Epithelial cell of esophagus (primary cell): ENCODE measurements around the gene WFDC12.

Experiments used
- DNase-seq: peaks from one replicate; pipeline ENCODE4 v3.0.0; 2010; ENCODE audit warnings: low read depth
- H3K4me3 ChIP-seq: 2 replicates; pipeline ENCODE4 v1.5.1; 2011; ENCODE audit warnings: mild to moderate bottlenecking, low read length, control low read depth
- CTCF ChIP-seq: IDR thresholded peaks from 2 replicates; pipeline ENCODE4 v1.5.1; 2011; ENCODE audit warnings: low read depth, mild to moderate bottlenecking, low read length, control low read depth, inconsistent platforms; ENCODE audit not compliant: insufficient read depth; ENCODE audit errors: missing control alignments

Gene WFDC12

GRCh38 chr20:45117581-45117980, 6.7 kb downstream of the WFDC12 start:
- TF ChIP-seq CTCF = no peak
- H3K4me3 ChIP-seq = no peak overlapping the region
- no peak for DNase-seq

GRCh38 chr20:45115829-45116228, 8.4 kb downstream of the WFDC12 start:
- no peak for TF ChIP-seq CTCF
- no peak for DNase-seq
- no peak overlapping the region for H3K4me3 ChIP-seq

DNA sequence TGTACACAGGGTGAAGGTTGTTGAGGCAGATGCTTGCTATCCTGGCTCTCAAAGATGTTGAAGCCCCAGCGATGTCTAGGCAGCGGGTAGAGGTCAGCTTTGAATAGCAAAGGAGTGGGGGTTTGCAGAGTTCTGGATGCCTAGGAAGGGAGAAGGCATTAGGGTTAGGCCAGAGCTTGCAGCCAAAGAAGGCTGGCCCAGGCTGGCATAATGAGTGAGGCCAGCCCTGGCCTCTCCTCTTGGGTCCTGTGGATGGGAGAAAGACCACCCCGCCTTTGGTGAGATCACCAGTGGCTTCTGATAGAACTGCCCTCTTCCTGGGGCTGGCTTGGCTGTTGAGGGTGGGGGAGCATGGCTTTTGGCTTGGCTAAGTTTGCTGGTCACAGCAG, 8.9 kb downstream of the WFDC12 start:
- no peak overlapping the region for H3K4me3 ChIP-seq
- DNase-seq = no peak
- no peak for TF ChIP-seq CTCF

DNA sequence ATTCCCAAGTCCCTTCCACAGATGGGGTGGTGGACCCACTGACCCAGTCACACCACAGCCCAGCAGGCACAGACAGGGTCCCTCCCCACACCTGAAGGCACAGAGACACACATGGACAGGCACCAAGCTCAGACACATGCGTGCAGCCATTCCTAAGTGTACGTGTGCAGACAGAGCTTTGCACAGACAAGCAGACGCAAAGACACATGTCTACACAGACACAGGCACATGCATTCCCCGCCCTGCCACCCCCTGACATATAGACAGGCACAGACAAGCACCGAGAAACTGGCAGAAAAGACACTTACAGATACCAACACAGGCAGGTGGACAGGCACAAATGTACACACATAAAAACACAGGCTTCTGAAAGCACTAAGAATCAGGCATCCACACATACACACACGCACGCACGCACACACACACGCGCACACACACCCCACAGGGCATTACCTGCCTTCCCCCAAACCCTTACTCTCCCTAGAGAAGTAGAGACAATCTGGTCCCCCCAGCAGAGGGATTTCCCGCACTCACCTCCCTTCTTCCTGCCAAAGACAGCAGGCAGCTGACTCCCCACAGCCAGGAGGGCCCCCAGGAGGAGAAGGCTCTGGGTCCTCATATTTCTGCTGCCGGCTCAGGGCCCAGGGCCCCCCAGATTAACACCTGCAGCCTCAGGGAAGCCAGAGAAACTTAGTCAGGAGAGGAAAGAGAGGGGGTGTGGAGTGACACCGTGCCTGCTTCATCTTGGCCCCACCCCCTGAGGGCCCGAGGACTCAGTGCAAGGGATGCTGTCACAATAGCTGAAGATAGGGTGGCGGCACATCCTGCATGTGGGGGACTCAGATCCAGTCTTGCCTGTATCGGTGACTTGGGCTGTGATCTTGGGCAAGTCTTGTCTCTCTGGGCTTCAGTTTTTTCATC, 9.5 kb downstream of the WFDC12 start, which contains the start of gene WFDC5:
Gene WFDC5 (minus strand): TSS at position 710 of the 921 bp plus-strand sequence. CDS start 91 bp downstream, at position 619.
- peak; percentile 96 for DNase-seq
- peak within 1 kb of the TSS; percentile 28 for H3K4me3 ChIP-seq
- TF ChIP-seq CTCF = no peak

GRCh38 chr20:45113865-45114264, 10.4 kb downstream of the WFDC12 start:
- no peak for DNase-seq
- H3K4me3 ChIP-seq = no peak overlapping the region
- no peak for TF ChIP-seq CTCF

DNA sequence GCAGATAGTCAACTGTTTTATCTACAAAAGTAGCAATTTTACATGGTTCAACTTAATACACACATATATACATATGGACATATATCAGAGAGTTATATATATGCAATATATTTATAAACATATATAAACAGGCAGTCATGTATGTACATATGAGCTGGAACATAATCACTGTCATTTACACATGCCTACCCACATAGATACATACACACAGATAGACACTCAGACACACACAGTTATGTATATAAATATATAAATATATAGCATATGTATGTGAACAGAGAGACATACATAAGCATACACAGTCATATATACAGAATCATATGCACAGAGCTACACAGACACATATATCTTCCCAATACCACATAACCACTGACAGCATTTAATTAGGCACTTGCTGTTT, 11.5 kb downstream of the WFDC12 start:
- TF ChIP-seq CTCF = no peak
- H3K4me3 ChIP-seq = no peak overlapping the region
- DNase-seq = no peak
